HEK293 (cell line): ENCODE measurements around the gene PRPF40B.

Source experiments
- CTCF ChIP-seq: fragments of 450-650 bp; formaldehyde crosslinking; IDR thresholded peaks from 2 replicates; pipeline ENCODE4 v1.5.1; 2016; ENCODE audit warnings: missing biosample characterization, missing genetic modification characterization
- PRDM6 ChIP-seq: fragments of 450-650 bp; formaldehyde crosslinking; IDR thresholded peaks from 2 replicates; pipeline ENCODE4 v1.5.1; 2017; ENCODE audit warnings: missing biosample characterization, missing genetic modification characterization
- REST ChIP-seq: fragments of 450-650 bp; formaldehyde crosslinking; IDR thresholded peaks from 2 replicates; pipeline ENCODE4 v1.5.1; 2016; ENCODE audit warnings: missing biosample characterization, missing genetic modification characterization
- SP2 ChIP-seq: fragments of 450-650 bp; formaldehyde crosslinking; IDR thresholded peaks from 2 replicates; pipeline ENCODE4 v1.5.1; 2016; ENCODE audit warnings: missing biosample characterization, missing genetic modification characterization
- TCF7L2 ChIP-seq: IDR thresholded peaks from 2 replicates; pipeline ENCODE4 v1.6.1; 2011; ENCODE audit warnings: low read depth, mild to moderate bottlenecking, inconsistent platforms, low read length, moderate library complexity, borderline replicate concordance
- ZBTB21 ChIP-seq: fragments of 450-650 bp; formaldehyde crosslinking; IDR thresholded peaks from 2 replicates; pipeline ENCODE4 v1.5.1; 2017; ENCODE audit warnings: missing biosample characterization, missing genetic modification characterization
- ZNF146 ChIP-seq: fragments of 450-650 bp; formaldehyde crosslinking; IDR thresholded peaks from 2 replicates; pipeline ENCODE4 v1.5.1; 2016; ENCODE audit warnings: missing biosample characterization, missing genetic modification characterization
- ZNF280D ChIP-seq: fragments of 450-650 bp; formaldehyde crosslinking; IDR thresholded peaks from 2 replicates; pipeline ENCODE4 v1.5.1; 2016; ENCODE audit warnings: missing biosample characterization, missing genetic modification characterization
- ZNF398 ChIP-seq: fragments of 450-650 bp; formaldehyde crosslinking; IDR thresholded peaks from 2 replicates; pipeline ENCODE4 v1.5.1; 2017; ENCODE audit warnings: missing biosample characterization, missing genetic modification characterization

- TF ChIP-seq ZBTB21 (tag by site-specific recombination) (no peak), CTCF (no peak), SP2 (tag by site-specific recombination) (no peak), ZNF398 (no peak), ZNF280D (no peak), REST (tag by site-specific recombination) (no peak), ZNF146 (tag by site-specific recombination) (no peak), PRDM6 (tag by site-specific recombination) (no peak), TCF7L2 (no peak)
These were observed 42.8 kb downstream of the PRPF40B start for GRCh38 chr12:49666176-49666575.
